Measurements from ENCODE around the gene SH3BP4. TPM values are rescaled to one million over a fixed set of nuclear protein-coding genes. Genes with fewer than 3 reads are reported as not detected.
A peak's percentile ranks its signal among the peaks of the same experiment; 100 is the strongest.

Gene SH3BP4
- total and polyA plus RNA-seq, 2 of the 13 experiments (the other 11 are each of a cell fraction or from before 2014, with no cell fraction given), result 34.6 to 99.1 TPM

GRCh38 chr2:234998404-234999211 lies 46.8 kb downstream of the SH3BP4 start (continued):
- no peak for TF ChIP-seq ZNF318 (CRISPR knock-in tag; IDR thresholded peaks at IDR 0.05)
- 0 out of 2 replicates have a peak, but pooled peaks have one; percentile 28 for TF ChIP-seq ZNF230 (CRISPR knock-in tag; IDR thresholded peaks at IDR 0.05)
- TF ChIP-seq RBM22 (optimal IDR thresholded peaks at IDR 0.05; ENCODE audit: low read length), result peak; percentile 76
- TF ChIP-seq GTF2F1 (IDR thresholded peaks at IDR 0.05; ENCODE audit: low read length), result no peak
- TF ChIP-seq ZNF101 (CRISPR knock-in tag; IDR thresholded peaks at IDR 0.05; ENCODE audit: borderline replicate concordance, low read depth), result no peak
- TF ChIP-seq MYPOP (CRISPR knock-in tag; IDR thresholded peaks at IDR 0.05), result 0 out of 2 replicates have a peak, but pooled peaks have one; percentile 51
- TF ChIP-seq MIXL1 (CRISPR knock-in tag; IDR thresholded peaks at IDR 0.05), result peak; percentile 50; the same call in 1 of the 2 replicates
- TF ChIP-seq MAX (IDR thresholded peaks at IDR 0.05), result peak; percentile 61
- no peak for TF ChIP-seq POLR2G (IDR thresholded peaks at IDR 0.05; ENCODE audit: low read depth, low read length)
- TF ChIP-seq KAT7 (CRISPR knock-in tag; IDR thresholded peaks at IDR 0.05; ENCODE audit: borderline replicate concordance), result no peak; the same call in 1 of the 2 replicates
- TF ChIP-seq SSRP1 (CRISPR knock-in tag; IDR thresholded peaks at IDR 0.05), result no peak
- no peak for TF ChIP-seq MAFF (IDR thresholded peaks at IDR 0.05; ENCODE audit: low read depth, low read length)
- no peak for TF ChIP-seq GPBP1L1 (CRISPR knock-in tag; IDR thresholded peaks at IDR 0.05)
- no peak for TF ChIP-seq ZBTB25 (CRISPR knock-in tag; IDR thresholded peaks at IDR 0.05)
- no peak for TF ChIP-seq ZNF138 (CRISPR knock-in tag; IDR thresholded peaks at IDR 0.05; ENCODE audit: low read depth)
- no peak for TF ChIP-seq NFE2L2 (IDR thresholded peaks at IDR 0.05; ENCODE audit: low read length)
- no peak for TF ChIP-seq SMARCC2 (IDR thresholded peaks at IDR 0.05)
- no peak for TF ChIP-seq ZNF530 (CRISPR knock-in tag; IDR thresholded peaks at IDR 0.05; ENCODE audit: low read depth)
- no peak for TF ChIP-seq ZNF546 (CRISPR knock-in tag; conservative IDR thresholded peaks at IDR 0.05)

Measured in HepG2 (cell line).